Gastroesophageal sphincter (tissue), 2 donors: Measurements from ENCODE around the gene KCNE1.

Experiments
- EP300 ChIP-seq: sonication (generic); formaldehyde crosslinking; IDR thresholded peaks from one replicate; pipeline ENCODE4 v1.6.1; 2017; ENCODE audit warnings: antibody characterized with exemption, mild to moderate bottlenecking
- POLR2A ChIP-seq, 2 donors: fragments of 450-650 bp; IDR thresholded peaks; one replicate each; pipeline ENCODE4 v1.6.1; 2017; ENCODE audit warnings: antibody characterized with exemption in 2 of 2, mild to moderate bottlenecking in 2 of 2, moderate library complexity in 1 of 2
- POLR2AphosphoS5 ChIP-seq: sonication (generic); formaldehyde crosslinking; IDR thresholded peaks from one replicate; pipeline ENCODE4 v1.6.1; 2017; ENCODE audit warnings: antibody characterized with exemption

- TF ChIP-seq POLR2AphosphoS5 (no peak), POLR2A (IDR thresholded peaks at IDR 0.05) (no peak), EP300 (no peak)
These were observed 19.4 kb upstream of the KCNE1 start for GRCh38 chr21:34531399-34531798.
